WTC11 (cell line): Measurements from ENCODE around the gene TIGD1. TPM values are rescaled to one million over a fixed set of nuclear protein-coding genes. Genes with fewer than 3 reads are reported as not detected.

Source experiments
- ATAC-seq: fragments of 200-7000 bp; cut with Tn5 transposase; 2 replicates; pipeline ENCODE4 v1.10.0; 2021; ENCODE audit warnings: mild to moderate bottlenecking, moderate library complexity
- CTCF ChIA-PET: fragments of 300-600 bp; sonication (Branson Sonifier 250); formaldehyde crosslinking; loops from one replicate; lab custom pipeline; 2021; ENCODE audit warnings: antibody characterized with exemption; lab: Charles Lee
- POLR2A ChIA-PET: fragments of 350-600 bp; sonication (Branson Sonifier 250); formaldehyde crosslinking; loops from one replicate; lab custom pipeline; 2021; ENCODE audit warnings: antibody characterized with exemption; lab: Charles Lee
- DNase-seq: peaks from one replicate; pipeline ENCODE4 v3.0.0; 2021; ENCODE audit warnings: low spot score
- H3K27ac Mint-ChIP-seq: 2 replicates; pipeline ENCODE4 v1.8.0; 2021; ENCODE audit warnings: mixed read lengths
- H3K27me3 Mint-ChIP-seq: 2 replicates; pipeline ENCODE4 v1.8.0; 2021; ENCODE audit warnings: low read depth, mild to moderate bottlenecking, moderate library complexity, mixed read lengths
- H3K36me3 Mint-ChIP-seq: 2 replicates; pipeline ENCODE4 v1.8.0; 2021; ENCODE audit warnings: mixed read lengths
- H3K4me1 Mint-ChIP-seq: 2 replicates; pipeline ENCODE4 v1.8.0; 2022; ENCODE audit warnings: mixed read lengths
- H3K4me3 Mint-ChIP-seq: 2 replicates; pipeline ENCODE4 v1.8.0; 2021; ENCODE audit warnings: mild to moderate bottlenecking, moderate library complexity, mixed read lengths
- H3K9me3 Mint-ChIP-seq: 2 replicates; pipeline ENCODE4 v1.8.0; 2021; ENCODE audit warnings: mixed read lengths
- ATF1 ChIP-seq: sonication (generic); formaldehyde crosslinking; IDR thresholded peaks from 2 replicates; pipeline ENCODE4 v1.8.1; 2023; ENCODE audit warnings: mild to moderate bottlenecking, moderate library complexity, missing genetic modification reagents
- CREM ChIP-seq: sonication (generic); formaldehyde crosslinking; IDR thresholded peaks from 2 replicates; pipeline ENCODE4 v1.8.1; 2022; ENCODE audit warnings: mild to moderate bottlenecking, missing genetic modification reagents, moderate library complexity
- EMX1 ChIP-seq: fragments of 250-450 bp; sonication (Bioruptor Pico); IDR thresholded peaks from 2 replicates; pipeline ENCODE4 v1.8.0; 2021; ENCODE audit warnings: mild to moderate bottlenecking
- MXD4 ChIP-seq: fragments of 250-450 bp; sonication (Bioruptor Pico); IDR thresholded peaks from 2 replicates; pipeline ENCODE4 v1.8.0; 2021; ENCODE audit warnings: mild to moderate bottlenecking, moderate library complexity, borderline replicate concordance
- OVOL2 ChIP-seq: fragments of 250-450 bp; sonication (Bioruptor Pico); IDR thresholded peaks from 2 replicates; pipeline ENCODE4 v1.9.0; 2021; ENCODE audit warnings: mild to moderate bottlenecking, borderline replicate concordance
- RORB ChIP-seq: fragments of 250-450 bp; sonication (Bioruptor Pico); IDR thresholded peaks from 2 replicates; pipeline ENCODE4 v1.9.0; 2021; ENCODE audit warnings: mild to moderate bottlenecking
- SMAD3 ChIP-seq: sonication (generic); formaldehyde crosslinking; IDR thresholded peaks from 2 replicates; pipeline ENCODE4 v1.8.0; 2022; ENCODE audit warnings: missing genetic modification reagents, mild to moderate bottlenecking, borderline replicate concordance
- TP53 ChIP-seq: sonication (generic); formaldehyde crosslinking; IDR thresholded peaks from 2 replicates; pipeline ENCODE4 v1.8.1; 2023; ENCODE audit warnings: mild to moderate bottlenecking, missing genetic modification reagents
- ZNF263 ChIP-seq: sonication (generic); formaldehyde crosslinking; IDR thresholded peaks from 2 replicates; pipeline ENCODE4 v1.8.1; 2022; ENCODE audit warnings: low read depth, mild to moderate bottlenecking, moderate library complexity, missing genetic modification reagents
- ZNF416 ChIP-seq: fragments of 250-450 bp; sonication (Bioruptor Pico); IDR thresholded peaks from 2 replicates; pipeline ENCODE4 v1.9.0; 2021; ENCODE audit warnings: mild to moderate bottlenecking, inconsistent platforms
- total RNA-seq: library from RNA; stranded (reverse); gene quantifications from 3 replicates; pipeline ENCODE4 v1.2.3, GENCODE V29; 2021
- TF ChIP-seq, protein P1 (sequence below): sonication (generic); formaldehyde crosslinking; IDR thresholded peaks from 2 replicates; pipeline ENCODE4 v1.8.0; 2023; ENCODE audit warnings: missing genetic modification reagents
- TF ChIP-seq, protein P2 (sequence below): sonication (generic); formaldehyde crosslinking; conservative IDR thresholded peaks from 2 replicates; pipeline ENCODE4 v1.8.1; 2023; ENCODE audit warnings: mild to moderate bottlenecking, low read depth, missing genetic modification reagents, moderate library complexity
- TF ChIP-seq, protein P3 (sequence below): sonication (generic); formaldehyde crosslinking; conservative IDR thresholded peaks from 2 replicates; pipeline ENCODE4 v1.8.1; 2022; ENCODE audit warnings: mild to moderate bottlenecking, missing genetic modification reagents
- TF ChIP-seq, protein P4 (sequence below): sonication (generic); formaldehyde crosslinking; IDR thresholded peaks from 2 replicates; pipeline ENCODE4 v1.8.0; 2022; ENCODE audit warnings: mild to moderate bottlenecking, missing genetic modification reagents
- TF ChIP-seq, protein P5 (sequence below): sonication (generic); formaldehyde crosslinking; IDR thresholded peaks from 2 replicates; pipeline ENCODE4 v1.8.0; 2023; ENCODE audit warnings: mild to moderate bottlenecking, missing genetic modification reagents
- TF ChIP-seq, protein P6 (sequence below): sonication (generic); formaldehyde crosslinking; IDR thresholded peaks from 2 replicates; pipeline ENCODE4 v1.8.0; 2023; ENCODE audit warnings: missing genetic modification reagents, mild to moderate bottlenecking, borderline replicate concordance

Gene TIGD1
- total RNA-seq, 1 experiment from 2014 or later, result 9.0 TPM

DNA sequence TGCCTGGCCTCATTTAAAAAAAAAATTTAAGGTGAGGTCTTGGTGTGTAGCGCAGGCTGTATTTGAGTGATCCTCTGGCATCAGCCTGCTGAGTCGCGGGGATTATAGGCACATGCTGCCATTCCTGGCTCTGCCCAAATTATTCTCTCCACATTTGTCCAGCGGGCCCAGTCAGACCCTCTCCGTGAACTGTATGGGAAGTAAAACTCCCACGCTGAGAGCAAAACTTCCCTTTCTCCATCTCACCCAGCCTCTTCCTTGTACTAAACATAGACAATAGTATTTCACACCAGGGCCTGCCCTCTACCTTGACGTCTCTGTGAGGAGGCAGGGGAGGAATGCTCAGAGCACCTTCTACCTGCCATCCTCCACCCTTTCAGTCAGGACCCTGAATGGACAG lies 37.2 kb upstream of the TIGD1 start:
- no peak for ATAC-seq
- DNase-seq, result no peak
- TF ChIP-seq, protein P1, sequence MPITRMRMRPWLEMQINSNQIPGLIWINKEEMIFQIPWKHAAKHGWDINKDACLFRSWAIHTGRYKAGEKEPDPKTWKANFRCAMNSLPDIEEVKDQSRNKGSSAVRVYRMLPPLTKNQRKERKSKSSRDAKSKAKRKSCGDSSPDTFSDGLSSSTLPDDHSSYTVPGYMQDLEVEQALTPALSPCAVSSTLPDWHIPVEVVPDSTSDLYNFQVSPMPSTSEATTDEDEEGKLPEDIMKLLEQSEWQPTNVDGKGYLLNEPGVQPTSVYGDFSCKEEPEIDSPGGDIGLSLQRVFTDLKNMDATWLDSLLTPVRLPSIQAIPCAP (CRISPR knock-in tag), result no peak
- TF ChIP-seq TP53 (CRISPR knock-in tag) (no peak), EMX1 (CRISPR knock-in tag) (no peak), CREM (CRISPR knock-in tag) (no peak), MXD4 (CRISPR knock-in tag) (no peak), OVOL2 (no peak), RORB (no peak), ZNF263 (CRISPR knock-in tag) (no peak), ZNF416 (CRISPR knock-in tag) (no peak), ATF1 (CRISPR knock-in tag) (no peak), SMAD3 (no peak)
- TF ChIP-seq, protein P2, sequence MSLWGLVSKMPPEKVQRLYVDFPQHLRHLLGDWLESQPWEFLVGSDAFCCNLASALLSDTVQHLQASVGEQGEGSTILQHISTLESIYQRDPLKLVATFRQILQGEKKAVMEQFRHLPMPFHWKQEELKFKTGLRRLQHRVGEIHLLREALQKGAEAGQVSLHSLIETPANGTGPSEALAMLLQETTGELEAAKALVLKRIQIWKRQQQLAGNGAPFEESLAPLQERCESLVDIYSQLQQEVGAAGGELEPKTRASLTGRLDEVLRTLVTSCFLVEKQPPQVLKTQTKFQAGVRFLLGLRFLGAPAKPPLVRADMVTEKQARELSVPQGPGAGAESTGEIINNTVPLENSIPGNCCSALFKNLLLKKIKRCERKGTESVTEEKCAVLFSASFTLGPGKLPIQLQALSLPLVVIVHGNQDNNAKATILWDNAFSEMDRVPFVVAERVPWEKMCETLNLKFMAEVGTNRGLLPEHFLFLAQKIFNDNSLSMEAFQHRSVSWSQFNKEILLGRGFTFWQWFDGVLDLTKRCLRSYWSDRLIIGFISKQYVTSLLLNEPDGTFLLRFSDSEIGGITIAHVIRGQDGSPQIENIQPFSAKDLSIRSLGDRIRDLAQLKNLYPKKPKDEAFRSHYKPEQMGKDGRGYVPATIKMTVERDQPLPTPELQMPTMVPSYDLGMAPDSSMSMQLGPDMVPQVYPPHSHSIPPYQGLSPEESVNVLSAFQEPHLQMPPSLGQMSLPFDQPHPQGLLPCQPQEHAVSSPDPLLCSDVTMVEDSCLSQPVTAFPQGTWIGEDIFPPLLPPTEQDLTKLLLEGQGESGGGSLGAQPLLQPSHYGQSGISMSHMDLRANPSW, result no peak
- TF ChIP-seq, protein P3, sequence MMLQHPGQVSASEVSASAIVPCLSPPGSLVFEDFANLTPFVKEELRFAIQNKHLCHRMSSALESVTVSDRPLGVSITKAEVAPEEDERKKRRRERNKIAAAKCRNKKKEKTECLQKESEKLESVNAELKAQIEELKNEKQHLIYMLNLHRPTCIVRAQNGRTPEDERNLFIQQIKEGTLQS (CRISPR knock-in tag), result no peak
- TF ChIP-seq, protein P4, sequence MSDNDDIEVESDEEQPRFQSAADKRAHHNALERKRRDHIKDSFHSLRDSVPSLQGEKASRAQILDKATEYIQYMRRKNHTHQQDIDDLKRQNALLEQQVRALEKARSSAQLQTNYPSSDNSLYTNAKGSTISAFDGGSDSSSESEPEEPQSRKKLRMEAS (CRISPR knock-in tag), result no peak
- TF ChIP-seq, protein P5, sequence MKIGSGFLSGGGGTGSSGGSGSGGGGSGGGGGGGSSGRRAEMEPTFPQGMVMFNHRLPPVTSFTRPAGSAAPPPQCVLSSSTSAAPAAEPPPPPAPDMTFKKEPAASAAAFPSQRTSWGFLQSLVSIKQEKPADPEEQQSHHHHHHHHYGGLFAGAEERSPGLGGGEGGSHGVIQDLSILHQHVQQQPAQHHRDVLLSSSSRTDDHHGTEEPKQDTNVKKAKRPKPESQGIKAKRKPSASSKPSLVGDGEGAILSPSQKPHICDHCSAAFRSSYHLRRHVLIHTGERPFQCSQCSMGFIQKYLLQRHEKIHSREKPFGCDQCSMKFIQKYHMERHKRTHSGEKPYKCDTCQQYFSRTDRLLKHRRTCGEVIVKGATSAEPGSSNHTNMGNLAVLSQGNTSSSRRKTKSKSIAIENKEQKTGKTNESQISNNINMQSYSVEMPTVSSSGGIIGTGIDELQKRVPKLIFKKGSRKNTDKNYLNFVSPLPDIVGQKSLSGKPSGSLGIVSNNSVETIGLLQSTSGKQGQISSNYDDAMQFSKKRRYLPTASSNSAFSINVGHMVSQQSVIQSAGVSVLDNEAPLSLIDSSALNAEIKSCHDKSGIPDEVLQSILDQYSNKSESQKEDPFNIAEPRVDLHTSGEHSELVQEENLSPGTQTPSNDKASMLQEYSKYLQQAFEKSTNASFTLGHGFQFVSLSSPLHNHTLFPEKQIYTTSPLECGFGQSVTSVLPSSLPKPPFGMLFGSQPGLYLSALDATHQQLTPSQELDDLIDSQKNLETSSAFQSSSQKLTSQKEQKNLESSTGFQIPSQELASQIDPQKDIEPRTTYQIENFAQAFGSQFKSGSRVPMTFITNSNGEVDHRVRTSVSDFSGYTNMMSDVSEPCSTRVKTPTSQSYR, result no peak
- TF ChIP-seq, protein P6, sequence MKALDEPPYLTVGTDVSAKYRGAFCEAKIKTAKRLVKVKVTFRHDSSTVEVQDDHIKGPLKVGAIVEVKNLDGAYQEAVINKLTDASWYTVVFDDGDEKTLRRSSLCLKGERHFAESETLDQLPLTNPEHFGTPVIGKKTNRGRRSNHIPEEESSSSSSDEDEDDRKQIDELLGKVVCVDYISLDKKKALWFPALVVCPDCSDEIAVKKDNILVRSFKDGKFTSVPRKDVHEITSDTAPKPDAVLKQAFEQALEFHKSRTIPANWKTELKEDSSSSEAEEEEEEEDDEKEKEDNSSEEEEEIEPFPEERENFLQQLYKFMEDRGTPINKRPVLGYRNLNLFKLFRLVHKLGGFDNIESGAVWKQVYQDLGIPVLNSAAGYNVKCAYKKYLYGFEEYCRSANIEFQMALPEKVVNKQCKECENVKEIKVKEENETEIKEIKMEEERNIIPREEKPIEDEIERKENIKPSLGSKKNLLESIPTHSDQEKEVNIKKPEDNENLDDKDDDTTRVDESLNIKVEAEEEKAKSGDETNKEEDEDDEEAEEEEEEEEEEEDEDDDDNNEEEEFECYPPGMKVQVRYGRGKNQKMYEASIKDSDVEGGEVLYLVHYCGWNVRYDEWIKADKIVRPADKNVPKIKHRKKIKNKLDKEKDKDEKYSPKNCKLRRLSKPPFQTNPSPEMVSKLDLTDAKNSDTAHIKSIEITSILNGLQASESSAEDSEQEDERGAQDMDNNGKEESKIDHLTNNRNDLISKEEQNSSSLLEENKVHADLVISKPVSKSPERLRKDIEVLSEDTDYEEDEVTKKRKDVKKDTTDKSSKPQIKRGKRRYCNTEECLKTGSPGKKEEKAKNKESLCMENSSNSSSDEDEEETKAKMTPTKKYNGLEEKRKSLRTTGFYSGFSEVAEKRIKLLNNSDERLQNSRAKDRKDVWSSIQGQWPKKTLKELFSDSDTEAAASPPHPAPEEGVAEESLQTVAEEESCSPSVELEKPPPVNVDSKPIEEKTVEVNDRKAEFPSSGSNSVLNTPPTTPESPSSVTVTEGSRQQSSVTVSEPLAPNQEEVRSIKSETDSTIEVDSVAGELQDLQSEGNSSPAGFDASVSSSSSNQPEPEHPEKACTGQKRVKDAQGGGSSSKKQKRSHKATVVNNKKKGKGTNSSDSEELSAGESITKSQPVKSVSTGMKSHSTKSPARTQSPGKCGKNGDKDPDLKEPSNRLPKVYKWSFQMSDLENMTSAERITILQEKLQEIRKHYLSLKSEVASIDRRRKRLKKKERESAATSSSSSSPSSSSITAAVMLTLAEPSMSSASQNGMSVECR, result no peak
- TF ChIP-seq, all 79 proteins: peak for 0
- H3K4me1 Mint-ChIP-seq, result peaks cover 34% of the 10 kb centered on the region
- no peaks in the 10 kb centered on the region; the same call in 1 of the 2 replicates for H3K27me3 Mint-ChIP-seq
- ChIA-PET CTCF (interaction anchor here (0.7 kb wide), 1 partner anchor 1739 kb away, joined by 3 read pairs; no protein-coding TSS in a partner anchor), POLR2A (no interaction called here)
- no peak overlapping the region for H3K4me3 Mint-ChIP-seq
- peaks cover 11% of the 10 kb centered on the region for H3K9me3 Mint-ChIP-seq
- H3K36me3 Mint-ChIP-seq, result peaks cover 9% of the 10 kb centered on the region
- H3K27ac Mint-ChIP-seq, result no peak overlapping the region
